G401.6 (cell line): Measurements from ENCODE around the gene PPFIBP1.

Source experiments
- FAIRE-seq: peaks from 2 replicates; lab custom pipeline; 2012; peaks lifted over from hg19 to GRCh38; lab: Jason Lieb, UNC

The PPFIBP1 gene

GRCh38 chr12:27523642-27524493, at the start of gene PPFIBP1:
PPFIBP1 (plus strand) TSS chr12:27524206; CDS start chr12:27633397, 109,191 bp downstream.
- FAIRE-seq = peak; percentile 96

DNA sequence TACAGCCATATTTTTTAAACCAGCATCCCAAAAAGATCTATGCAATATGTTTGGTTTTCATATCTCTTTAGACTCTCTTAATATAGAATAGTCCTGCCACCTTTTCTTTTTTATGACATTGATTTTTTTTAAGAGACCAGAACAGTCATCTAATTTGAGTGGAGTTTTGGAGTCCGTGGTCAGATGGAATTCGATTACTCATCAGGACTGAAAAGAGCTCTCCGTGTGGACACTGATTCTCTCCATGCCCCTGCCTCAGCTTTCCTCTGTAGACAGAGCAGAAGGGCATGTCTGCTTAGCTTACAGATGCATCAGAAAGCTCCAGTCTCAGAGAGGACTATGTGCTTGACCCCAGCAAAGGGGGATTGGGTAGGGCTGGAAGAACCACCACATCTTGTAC, 49.7 kb upstream of the PPFIBP1 start:
- no peak for FAIRE-seq

DNA sequence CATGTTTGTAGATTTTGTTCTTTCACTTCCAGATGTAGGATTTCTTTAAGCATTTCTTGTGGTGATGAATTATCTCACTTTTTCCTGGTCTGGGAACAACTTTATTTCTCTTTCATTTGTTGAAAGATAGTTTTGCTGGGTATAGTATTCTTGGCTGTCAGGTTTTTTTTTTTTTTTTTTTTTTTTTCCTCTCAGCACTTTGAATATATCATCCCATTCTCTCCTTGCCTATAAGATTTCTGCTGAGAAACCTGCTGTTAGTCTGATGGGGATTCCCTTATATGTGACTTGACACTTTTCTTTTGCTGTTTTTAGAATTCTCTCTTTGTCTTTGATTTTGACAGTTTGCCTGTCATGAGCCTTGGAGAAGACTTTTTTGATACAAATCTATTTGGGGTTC, 47.0 kb upstream of the PPFIBP1 start:
- FAIRE-seq = no peak

GRCh38 chr12:27478949-27479348, 45.1 kb upstream of the PPFIBP1 start:
- FAIRE-seq = no peak

GRCh38 chr12:27480016-27480415, 44.0 kb upstream of the PPFIBP1 start:
- no peak for FAIRE-seq

DNA sequence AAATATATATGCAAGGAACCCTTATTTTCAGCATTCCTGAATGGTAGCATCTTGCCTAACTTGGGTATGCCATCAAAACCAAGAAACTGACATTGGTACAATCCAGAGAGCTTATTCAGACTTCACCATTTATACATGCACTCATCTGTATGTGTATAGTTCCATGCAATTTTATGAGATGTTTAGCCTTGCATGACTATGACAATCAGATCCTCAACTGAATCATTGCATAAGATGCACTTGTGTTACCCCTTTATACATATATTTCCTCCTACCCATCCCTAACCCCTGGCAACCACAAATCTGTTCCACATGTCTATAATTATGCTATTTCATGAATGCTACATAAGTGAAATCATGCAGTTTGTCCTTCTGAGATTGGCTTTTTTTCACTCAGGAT, 37.0 kb upstream of the PPFIBP1 start:
- FAIRE-seq = no peak

DNA sequence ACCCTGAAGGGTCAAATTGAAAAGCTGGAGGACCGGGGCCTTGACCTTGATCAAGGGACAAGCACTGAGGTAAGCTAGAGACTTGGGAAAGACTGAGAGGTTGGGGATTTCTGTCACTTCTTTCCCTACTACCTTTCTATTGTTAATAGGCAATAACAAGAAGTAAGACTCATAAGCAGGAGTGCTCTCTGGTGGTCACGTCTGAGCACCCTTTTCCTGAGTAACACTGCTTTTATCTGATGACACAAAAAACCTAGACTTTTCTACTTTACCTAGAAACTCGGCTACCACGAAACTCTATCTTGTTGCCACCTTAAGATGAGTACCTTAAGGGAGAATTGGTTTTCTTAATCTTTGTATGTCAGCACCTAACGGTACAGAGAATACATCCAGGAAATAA, 35.5 kb upstream of the PPFIBP1 start:
- FAIRE-seq = no peak

DNA sequence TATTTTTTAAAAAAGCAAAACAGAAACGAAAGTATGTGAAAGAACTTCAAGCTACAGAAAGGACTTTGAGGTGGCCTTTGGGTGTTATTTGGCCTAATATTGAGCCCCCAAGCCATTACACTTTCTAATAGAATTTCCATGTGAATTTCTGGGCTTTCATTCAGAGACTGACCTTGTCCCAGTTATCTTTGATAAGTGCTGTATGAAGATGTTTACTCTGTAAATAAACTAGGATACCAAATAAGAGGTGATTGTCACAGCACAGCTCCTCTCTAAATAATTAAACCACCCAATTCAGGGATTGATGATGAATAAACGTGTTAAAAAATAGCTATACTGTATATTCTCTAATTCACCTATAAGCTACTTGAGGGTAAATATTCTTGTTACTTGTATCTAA, 32.8 kb upstream of the PPFIBP1 start:
- no peak for FAIRE-seq

- FAIRE-seq = no peak
These were observed 30.6 kb upstream of the PPFIBP1 start for GRCh38 chr12:27493260-27493940.

GRCh38 chr12:27497446-27497845, 26.6 kb upstream of the PPFIBP1 start:
- no peak for FAIRE-seq

DNA sequence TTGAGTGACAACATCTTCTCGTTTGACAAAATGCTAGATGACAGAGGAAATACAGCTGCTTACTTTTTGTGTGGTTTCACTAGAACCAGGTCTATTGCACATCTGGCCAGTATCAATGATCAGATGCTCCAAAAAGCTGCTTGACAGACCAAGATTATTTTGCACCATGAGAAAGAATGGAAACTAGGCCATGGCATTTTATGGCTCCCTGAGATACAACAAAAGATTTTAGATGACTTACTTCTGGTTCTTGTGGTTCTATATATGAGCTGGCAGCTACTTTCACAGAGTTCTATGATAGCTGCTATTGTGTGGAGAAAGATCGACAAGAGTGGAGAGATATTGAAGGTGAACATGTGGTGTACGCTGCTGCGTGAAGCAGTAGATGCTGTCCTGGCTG, 25.9 kb upstream of the PPFIBP1 start:
- no peak for FAIRE-seq

- no peak for FAIRE-seq
These were observed 25.2 kb upstream of the PPFIBP1 start for GRCh38 chr12:27498761-27499160.

- no peak for FAIRE-seq
These were observed 24.6 kb upstream of the PPFIBP1 start for GRCh38 chr12:27499377-27499776.

DNA sequence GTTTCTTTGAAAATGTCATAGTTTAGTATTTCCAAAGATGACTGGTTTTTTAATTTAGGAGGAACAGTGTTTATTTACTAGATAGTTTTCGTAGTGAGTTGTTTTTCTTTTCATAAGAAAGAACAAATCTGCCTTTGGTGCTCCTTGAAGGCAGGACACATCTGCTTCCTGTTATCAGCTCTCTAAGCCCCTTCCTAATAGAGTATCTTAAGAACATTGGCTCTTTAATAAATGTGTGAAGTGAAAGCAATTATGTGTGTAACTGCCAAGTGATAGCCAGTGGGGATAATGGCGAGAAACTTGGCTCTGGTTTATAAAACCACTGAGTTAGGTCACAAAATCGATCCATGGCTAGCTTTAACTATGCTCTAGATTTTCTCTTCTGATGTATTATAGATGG, 23.5 kb upstream of the PPFIBP1 start:
- FAIRE-seq = no peak

GRCh38 chr12:27502021-27502435, 22.0 kb upstream of the PPFIBP1 start:
- no peak for FAIRE-seq

- FAIRE-seq = no peak
These were observed 19.5 kb upstream of the PPFIBP1 start for GRCh38 chr12:27504507-27504906.

DNA sequence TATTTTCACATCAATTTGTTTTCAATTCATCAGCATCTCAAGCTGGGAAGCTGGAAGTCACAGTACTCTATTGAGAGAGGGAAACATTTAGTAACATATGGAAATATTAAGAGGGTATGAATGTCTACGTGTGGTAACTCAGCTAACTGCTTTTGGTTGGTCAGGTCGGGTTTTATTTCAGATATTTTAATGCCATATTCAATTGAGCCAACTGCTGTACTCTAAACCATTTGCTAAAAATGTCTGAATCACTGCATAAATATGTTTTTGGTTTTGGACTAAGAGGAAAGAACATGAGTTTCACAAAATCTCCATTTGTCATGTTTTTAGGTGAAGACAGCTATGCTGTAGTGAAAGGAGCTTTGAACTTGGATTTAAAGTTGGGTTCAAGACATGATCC, 18.9 kb upstream of the PPFIBP1 start:
- no peak for FAIRE-seq

DNA sequence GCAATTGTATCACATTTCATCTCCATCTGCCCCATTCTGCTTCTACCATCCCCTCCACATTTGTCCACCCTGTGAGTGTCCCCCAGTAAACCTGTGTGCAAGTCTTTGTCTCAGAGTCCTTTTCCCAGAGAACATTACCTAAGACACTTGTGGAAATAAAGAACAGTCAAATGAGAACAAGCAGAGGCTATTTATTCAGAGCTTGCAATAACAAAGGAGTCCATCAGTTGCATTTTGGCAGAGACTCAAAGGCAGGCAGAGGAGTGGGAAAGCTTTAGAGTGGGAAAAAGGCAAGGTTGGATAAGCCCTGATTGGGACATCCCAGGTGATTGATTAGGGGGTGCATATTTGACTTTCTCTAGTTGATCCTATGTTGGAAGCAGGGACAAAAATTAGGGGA, 18.2 kb upstream of the PPFIBP1 start:
- no peak for FAIRE-seq

DNA sequence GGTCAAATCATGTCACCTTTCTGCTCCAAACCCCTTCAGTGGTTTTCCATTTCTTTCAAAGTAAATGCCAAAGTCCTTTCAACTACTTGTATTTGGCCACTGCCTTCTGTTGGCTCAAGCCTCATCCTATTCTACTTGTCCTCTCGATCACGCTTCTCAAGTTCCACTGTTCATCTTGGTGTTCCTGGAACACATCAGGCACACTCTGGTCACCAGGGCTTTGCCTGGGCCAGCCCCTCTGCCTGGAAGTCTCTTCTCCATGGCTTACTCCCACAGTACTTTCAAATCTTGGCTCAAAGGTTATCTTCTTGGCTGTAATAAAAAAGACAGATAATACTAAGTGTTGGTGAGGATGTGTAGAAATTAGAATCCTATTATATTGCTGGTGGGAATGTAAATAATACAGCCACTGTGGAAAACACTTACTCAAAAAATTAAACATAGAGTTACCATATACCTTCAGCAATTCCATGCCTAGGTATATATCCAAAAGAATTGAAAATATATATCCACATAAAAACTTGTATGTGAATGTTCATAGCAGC, 17.3 kb upstream of the PPFIBP1 start:
- no peak for FAIRE-seq

- FAIRE-seq = no peak
These were observed 15.1 kb upstream of the PPFIBP1 start for GRCh38 chr12:27508736-27509431.

DNA sequence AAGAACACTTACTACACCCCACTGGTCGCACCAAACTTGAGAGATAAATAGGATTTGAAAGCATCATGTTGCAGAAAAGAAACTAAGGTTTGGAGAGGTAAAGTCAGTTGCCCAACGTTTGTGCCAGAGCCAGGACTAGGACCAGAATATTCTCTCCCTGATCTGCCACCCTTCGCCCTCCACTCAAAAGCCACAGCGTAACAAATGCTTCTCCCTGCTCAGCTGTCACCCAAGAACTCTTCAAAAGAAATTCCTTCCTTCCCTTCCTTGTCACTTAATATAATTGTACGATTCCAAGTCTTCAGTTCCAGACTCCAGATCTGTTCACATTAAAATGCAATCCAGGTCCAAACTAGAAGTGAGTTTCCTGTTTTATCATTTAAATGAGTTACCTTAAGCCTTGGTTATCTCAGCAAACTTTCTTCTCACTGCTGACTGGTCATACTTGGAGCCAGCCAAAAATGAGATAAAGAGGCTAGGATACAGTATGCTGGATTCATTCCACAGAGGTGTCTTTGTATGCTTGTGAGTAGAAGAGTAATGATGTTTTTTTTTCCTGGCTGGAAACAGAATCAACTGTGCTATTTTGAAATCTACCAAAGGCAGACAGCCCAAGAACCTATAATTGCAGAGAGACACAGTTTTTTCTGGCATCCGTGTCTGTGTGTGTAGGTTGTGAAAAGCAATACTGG, 12.8 kb upstream of the PPFIBP1 start:
- no peak for FAIRE-seq

GRCh38 chr12:27511723-27512045, 12.3 kb upstream of the PPFIBP1 start:
- FAIRE-seq = no peak
